HepG2 (cell line): ENCODE data around the gene GLRX2.

Experiments
- EZH2 ChIP-seq: conservative IDR thresholded peaks from 2 replicates; pipeline ENCODE4 v1.6.1; 2012; ENCODE audit warnings: mild to moderate bottlenecking, low read depth, low read length, moderate library complexity
- FOXO1 ChIP-seq: sonication (generic); formaldehyde crosslinking; IDR thresholded peaks from 2 replicates; pipeline ENCODE4 v1.4.0; 2020; ENCODE audit warnings: missing genetic modification reagents
- HIVEP1 ChIP-seq: sonication (generic); formaldehyde crosslinking; IDR thresholded peaks from 2 replicates; pipeline ENCODE4 v1.4.0; 2020; ENCODE audit warnings: mild to moderate bottlenecking, missing genetic modification reagents
- PITX1 ChIP-seq: sonication (generic); formaldehyde crosslinking; IDR thresholded peaks from 2 replicates; pipeline ENCODE4 v1.5.1; 2020; ENCODE audit warnings: mild to moderate bottlenecking, missing genetic modification reagents
- RBAK ChIP-seq: sonication (generic); formaldehyde crosslinking; IDR thresholded peaks from 2 replicates; pipeline ENCODE4 v1.5.1; 2020; ENCODE audit warnings: mild to moderate bottlenecking, missing genetic modification reagents
- SP1 ChIP-seq, 2 experiments: fragments of 450-650 bp in 1 of 2; sonication (generic) in 1 of 2; formaldehyde crosslinking in 1 of 2; IDR thresholded peaks; 2 replicates each; pipeline versions ENCODE4 v1.4.0 to v1.6.1; 2016 to 2020; ENCODE audit warnings: missing genetic modification reagents in 1 of 2
- TF ChIP-seq, protein P1 (sequence below): sonication (generic); formaldehyde crosslinking; IDR thresholded peaks from 2 replicates; pipeline ENCODE4 v1.4.0; 2020; ENCODE audit warnings: missing genetic modification reagents
- TF ChIP-seq, protein P2 (sequence below): sonication (generic); formaldehyde crosslinking; IDR thresholded peaks from 2 replicates; pipeline ENCODE4 v1.5.0; 2020; ENCODE audit warnings: mild to moderate bottlenecking, missing genetic modification reagents, moderate library complexity
- TF ChIP-seq, protein P3 (sequence below): sonication (generic); formaldehyde crosslinking; IDR thresholded peaks from 2 replicates; pipeline ENCODE4 v1.5.0; 2020; ENCODE audit warnings: mild to moderate bottlenecking, missing genetic modification reagents, borderline replicate concordance
- TF ChIP-seq, protein P4 (sequence below): IDR thresholded peaks from 2 replicates; pipeline ENCODE4 v1.6.1; 2016; ENCODE audit warnings: mild to moderate bottlenecking, missing biosample characterization, missing genetic modification reagents
- TF ChIP-seq, protein P5 (sequence below): IDR thresholded peaks from 2 replicates; pipeline ENCODE4 v1.6.1; 2016; ENCODE audit warnings: mild to moderate bottlenecking

DNA sequence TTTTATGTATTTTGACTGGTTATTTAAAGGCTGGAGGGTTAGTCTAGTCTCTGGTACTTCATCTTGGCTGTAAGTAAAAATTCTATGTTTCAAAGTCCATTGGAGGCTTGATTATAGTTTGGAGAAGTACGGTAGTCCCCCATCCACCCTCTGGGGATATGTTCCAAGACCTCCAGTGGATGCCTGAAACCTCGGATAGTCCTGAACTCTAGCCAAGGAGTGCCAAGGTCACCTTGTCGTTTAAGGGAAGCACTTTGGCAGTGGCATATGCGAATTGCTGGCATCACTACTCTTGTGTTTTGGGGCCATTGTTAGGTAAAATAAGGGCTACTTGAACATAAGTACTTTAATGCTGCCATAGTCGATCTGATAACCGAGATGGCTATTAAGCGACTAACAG lies 35.0 kb upstream of the GLRX2 start:
- TF ChIP-seq, protein P1, sequence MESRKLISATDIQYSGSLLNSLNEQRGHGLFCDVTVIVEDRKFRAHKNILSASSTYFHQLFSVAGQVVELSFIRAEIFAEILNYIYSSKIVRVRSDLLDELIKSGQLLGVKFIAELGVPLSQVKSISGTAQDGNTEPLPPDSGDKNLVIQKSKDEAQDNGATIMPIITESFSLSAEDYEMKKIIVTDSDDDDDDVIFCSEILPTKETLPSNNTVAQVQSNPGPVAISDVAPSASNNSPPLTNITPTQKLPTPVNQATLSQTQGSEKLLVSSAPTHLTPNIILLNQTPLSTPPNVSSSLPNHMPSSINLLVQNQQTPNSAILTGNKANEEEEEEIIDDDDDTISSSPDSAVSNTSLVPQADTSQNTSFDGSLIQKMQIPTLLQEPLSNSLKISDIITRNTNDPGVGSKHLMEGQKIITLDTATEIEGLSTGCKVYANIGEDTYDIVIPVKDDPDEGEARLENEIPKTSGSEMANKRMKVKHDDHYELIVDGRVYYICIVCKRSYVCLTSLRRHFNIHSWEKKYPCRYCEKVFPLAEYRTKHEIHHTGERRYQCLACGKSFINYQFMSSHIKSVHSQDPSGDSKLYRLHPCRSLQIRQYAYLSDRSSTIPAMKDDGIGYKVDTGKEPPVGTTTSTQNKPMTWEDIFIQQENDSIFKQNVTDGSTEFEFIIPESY (CRISPR knock-in tag) = no peak
- no peak for TF ChIP-seq RBAK (CRISPR knock-in tag)
- TF ChIP-seq, protein P2, sequence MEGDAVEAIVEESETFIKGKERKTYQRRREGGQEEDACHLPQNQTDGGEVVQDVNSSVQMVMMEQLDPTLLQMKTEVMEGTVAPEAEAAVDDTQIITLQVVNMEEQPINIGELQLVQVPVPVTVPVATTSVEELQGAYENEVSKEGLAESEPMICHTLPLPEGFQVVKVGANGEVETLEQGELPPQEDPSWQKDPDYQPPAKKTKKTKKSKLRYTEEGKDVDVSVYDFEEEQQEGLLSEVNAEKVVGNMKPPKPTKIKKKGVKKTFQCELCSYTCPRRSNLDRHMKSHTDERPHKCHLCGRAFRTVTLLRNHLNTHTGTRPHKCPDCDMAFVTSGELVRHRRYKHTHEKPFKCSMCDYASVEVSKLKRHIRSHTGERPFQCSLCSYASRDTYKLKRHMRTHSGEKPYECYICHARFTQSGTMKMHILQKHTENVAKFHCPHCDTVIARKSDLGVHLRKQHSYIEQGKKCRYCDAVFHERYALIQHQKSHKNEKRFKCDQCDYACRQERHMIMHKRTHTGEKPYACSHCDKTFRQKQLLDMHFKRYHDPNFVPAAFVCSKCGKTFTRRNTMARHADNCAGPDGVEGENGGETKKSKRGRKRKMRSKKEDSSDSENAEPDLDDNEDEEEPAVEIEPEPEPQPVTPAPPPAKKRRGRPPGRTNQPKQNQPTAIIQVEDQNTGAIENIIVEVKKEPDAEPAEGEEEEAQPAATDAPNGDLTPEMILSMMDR (CRISPR knock-in tag) = no peak
- TF ChIP-seq, protein P3, sequence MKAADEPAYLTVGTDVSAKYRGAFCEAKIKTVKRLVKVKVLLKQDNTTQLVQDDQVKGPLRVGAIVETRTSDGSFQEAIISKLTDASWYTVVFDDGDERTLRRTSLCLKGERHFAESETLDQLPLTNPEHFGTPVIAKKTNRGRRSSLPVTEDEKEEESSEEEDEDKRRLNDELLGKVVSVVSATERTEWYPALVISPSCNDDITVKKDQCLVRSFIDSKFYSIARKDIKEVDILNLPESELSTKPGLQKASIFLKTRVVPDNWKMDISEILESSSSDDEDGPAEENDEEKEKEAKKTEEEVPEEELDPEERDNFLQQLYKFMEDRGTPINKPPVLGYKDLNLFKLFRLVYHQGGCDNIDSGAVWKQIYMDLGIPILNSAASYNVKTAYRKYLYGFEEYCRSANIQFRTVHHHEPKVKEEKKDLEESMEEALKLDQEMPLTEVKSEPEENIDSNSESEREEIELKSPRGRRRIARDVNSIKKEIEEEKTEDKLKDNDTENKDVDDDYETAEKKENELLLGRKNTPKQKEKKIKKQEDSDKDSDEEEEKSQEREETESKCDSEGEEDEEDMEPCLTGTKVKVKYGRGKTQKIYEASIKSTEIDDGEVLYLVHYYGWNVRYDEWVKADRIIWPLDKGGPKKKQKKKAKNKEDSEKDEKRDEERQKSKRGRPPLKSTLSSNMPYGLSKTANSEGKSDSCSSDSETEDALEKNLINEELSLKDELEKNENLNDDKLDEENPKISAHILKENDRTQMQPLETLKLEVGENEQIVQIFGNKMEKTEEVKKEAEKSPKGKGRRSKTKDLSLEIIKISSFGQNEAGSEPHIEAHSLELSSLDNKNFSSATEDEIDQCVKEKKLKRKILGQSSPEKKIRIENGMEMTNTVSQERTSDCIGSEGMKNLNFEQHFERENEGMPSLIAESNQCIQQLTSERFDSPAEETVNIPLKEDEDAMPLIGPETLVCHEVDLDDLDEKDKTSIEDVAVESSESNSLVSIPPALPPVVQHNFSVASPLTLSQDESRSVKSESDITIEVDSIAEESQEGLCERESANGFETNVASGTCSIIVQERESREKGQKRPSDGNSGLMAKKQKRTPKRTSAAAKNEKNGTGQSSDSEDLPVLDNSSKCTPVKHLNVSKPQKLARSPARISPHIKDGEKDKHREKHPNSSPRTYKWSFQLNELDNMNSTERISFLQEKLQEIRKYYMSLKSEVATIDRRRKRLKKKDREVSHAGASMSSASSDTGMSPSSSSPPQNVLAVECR (CRISPR knock-in tag) = no peak
- TF ChIP-seq HIVEP1 (CRISPR knock-in tag) = no peak
- no peak for TF ChIP-seq SP1 (IDR thresholded peaks at IDR 0.05)
- no peak for TF ChIP-seq SP1 (CRISPR knock-in tag; IDR thresholded peaks at IDR 0.05)
- TF ChIP-seq, protein P4, sequence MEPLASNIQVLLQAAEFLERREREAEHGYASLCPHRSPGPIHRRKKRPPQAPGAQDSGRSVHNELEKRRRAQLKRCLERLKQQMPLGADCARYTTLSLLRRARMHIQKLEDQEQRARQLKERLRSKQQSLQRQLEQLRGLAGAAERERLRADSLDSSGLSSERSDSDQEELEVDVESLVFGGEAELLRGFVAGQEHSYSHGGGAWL (CRISPR knock-in tag) = no peak
- TF ChIP-seq FOXO1 (CRISPR knock-in tag) = no peak
- TF ChIP-seq, protein P5, sequence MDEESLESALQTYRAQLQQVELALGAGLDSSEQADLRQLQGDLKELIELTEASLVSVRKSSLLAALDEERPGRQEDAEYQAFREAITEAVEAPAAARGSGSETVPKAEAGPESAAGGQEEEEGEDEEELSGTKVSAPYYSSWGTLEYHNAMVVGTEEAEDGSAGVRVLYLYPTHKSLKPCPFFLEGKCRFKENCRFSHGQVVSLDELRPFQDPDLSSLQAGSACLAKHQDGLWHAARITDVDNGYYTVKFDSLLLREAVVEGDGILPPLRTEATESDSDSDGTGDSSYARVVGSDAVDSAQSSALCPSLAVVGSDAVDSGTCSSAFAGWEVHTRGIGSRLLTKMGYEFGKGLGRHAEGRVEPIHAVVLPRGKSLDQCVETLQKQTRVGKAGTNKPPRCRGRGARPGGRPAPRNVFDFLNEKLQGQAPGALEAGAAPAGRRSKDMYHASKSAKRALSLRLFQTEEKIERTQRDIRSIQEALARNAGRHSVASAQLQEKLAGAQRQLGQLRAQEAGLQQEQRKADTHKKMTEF = no peak
- TF ChIP-seq EZH2 = no peak
- no peak for TF ChIP-seq PITX1
